ENCODE measurements around the gene GTF2H4. TPM values are rescaled to one million over a fixed set of nuclear protein-coding genes. Genes with fewer than 3 reads are reported as not detected.
A peak's percentile ranks its signal among the peaks of the same experiment; 100 is the strongest.

GTF2H4 gene
- total and polyA plus RNA-seq, 2 of the 8 experiments (the other 6 are each of a cell fraction or from before 2014, with no cell fraction given): 42.3 to 53.4 TPM

- TF ChIP-seq TEAD4 (IDR thresholded peaks at IDR 0.05; ENCODE audit: low read depth, low read length): peak; percentile 93
- TF ChIP-seq TCF12 (IDR thresholded peaks at IDR 0.05; ENCODE audit: low read depth, low read length): no peak; the same call in 1 of the 2 replicates
- TF ChIP-seq SP1 (IDR thresholded peaks at IDR 0.05; ENCODE audit: low read depth, low read length): peak; percentile 68; the same call in 1 of the 2 replicates
- no peak for TF ChIP-seq CTCF (IDR thresholded peaks at IDR 0.05; ENCODE audit: control extremely low read depth in 1 of 3, insufficient read depth in 1 of 3, low read depth in 1 of 3, low read length in 3 of 3)
- TF ChIP-seq KDM4A (IDR thresholded peaks at IDR 0.05; ENCODE audit: low read depth, low read length, severe bottlenecking): no peak
- TF ChIP-seq ATF2 (IDR thresholded peaks at IDR 0.05; ENCODE audit: low read length): no peak
- TF ChIP-seq ATF3 (IDR thresholded peaks at IDR 0.05; ENCODE audit: insufficient read depth, low read depth, low read length): no peak
- TF ChIP-seq EP300 (IDR thresholded peaks at IDR 0.05; ENCODE audit: borderline replicate concordance in 1 of 2, low read depth in 2 of 2, low read length in 2 of 2): peak in 1 of 2 experiments; percentile 65; a peak in 1 of 3 replicates
- TF ChIP-seq CTBP2 (IDR thresholded peaks at IDR 0.05; ENCODE audit: borderline replicate concordance, insufficient read depth, insufficient read length, low read length): peak; percentile 65
- peak; percentile 63 for TF ChIP-seq POLR2AphosphoS5 (IDR thresholded peaks at IDR 0.05; ENCODE audit: low read depth, low read length)
- TF ChIP-seq SIN3A (conservative IDR thresholded peaks at IDR 0.05 in 1 of 2, IDR thresholded peaks at IDR 0.05 in 1 of 2; ENCODE audit: low read depth in 1 of 2, low read length in 2 of 2): peak; percentile 93 to 96
- TF ChIP-seq TBP (IDR thresholded peaks at IDR 0.05; ENCODE audit: low read depth, low read length): peak; percentile 53; the same call in 1 of the 2 replicates
- no peak for TF ChIP-seq EGR1 (IDR thresholded peaks at IDR 0.05; ENCODE audit: borderline replicate concordance, low read depth, low read length)
- peak; percentile 78 for TF ChIP-seq ASH2L (IDR thresholded peaks at IDR 0.05; ENCODE audit: low read length)
- peak in 1 of 2 experiments; percentile 86; a peak in 2 of 3 replicates for TF ChIP-seq POLR2A (IDR thresholded peaks at IDR 0.05; ENCODE audit: control extremely low read depth in 1 of 2, low read depth in 2 of 2, low read length in 2 of 2)
- no peak for TF ChIP-seq RNF2 (IDR thresholded peaks at IDR 0.05; ENCODE audit: borderline replicate concordance, low read depth, low read length, missing control alignments, poor library complexity, severe bottlenecking)
Measured at GRCh38 chr6:30885999-30886896, 21.8 kb upstream of the GTF2H4 start (continued).

All from H1 (cell line).